ENCODE results near the gene TIGD6.

The TIGD6 gene

GRCh38 chr5:150017226-150018005 lies 17.0 kb upstream of the TIGD6 start:
- in situ Hi-C loops (cut with MboI; ENCODE audit: low sequenced_read_pairs) = no loop called here

DNA sequence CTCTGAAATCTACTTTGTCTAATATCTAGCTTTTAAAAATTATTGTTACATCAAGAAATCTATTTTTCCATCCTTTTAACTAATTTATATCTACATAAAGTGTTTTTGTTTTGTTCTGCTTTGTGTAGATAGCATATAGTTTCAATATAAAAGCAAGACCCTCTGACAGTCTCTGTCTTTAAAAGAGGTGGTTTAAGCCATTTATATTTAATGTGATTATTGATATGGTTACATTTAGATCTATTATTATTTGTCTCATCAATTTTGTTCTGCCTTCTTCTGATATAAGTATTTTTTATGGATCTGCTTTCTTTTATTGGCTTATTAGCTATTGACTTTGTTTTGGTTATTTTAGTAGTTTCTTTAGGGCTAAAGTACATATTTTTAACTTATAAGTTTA lies 16.1 kb upstream of the TIGD6 start:
- in situ Hi-C loops (cut with MboI; ENCODE audit: low sequenced_read_pairs) = no loop called here

- in situ Hi-C loops (cut with MboI; ENCODE audit: low sequenced_read_pairs) = no loop called here
Measured at GRCh38 chr5:150015415-150015814, 15.0 kb upstream of the TIGD6 start.

DNA sequence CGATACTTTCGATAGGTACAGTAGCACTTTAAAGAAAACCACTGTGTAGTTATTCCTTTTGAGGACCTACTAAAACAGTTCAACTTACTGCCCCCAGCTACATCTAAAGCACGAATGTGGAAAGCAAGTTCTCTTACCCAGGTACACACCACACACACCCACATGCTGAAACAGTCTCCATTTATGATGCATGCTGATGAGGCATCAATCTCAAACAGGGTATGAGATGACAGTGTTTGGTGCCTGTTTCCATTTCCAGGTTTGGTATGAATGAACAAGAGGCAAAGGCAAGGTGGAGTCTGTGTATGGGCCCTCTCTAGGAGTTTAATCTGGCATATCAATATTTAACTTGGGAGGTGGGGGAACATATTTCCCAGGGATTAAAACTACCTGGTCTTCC lies 14.0 kb upstream of the TIGD6 start:
- in situ Hi-C loops (cut with MboI; ENCODE audit: low sequenced_read_pairs) = no loop called here

GRCh38 chr5:150013931-150014330 lies 13.5 kb upstream of the TIGD6 start:
- in situ Hi-C loops (cut with MboI; ENCODE audit: low sequenced_read_pairs) = no loop called here

DNA sequence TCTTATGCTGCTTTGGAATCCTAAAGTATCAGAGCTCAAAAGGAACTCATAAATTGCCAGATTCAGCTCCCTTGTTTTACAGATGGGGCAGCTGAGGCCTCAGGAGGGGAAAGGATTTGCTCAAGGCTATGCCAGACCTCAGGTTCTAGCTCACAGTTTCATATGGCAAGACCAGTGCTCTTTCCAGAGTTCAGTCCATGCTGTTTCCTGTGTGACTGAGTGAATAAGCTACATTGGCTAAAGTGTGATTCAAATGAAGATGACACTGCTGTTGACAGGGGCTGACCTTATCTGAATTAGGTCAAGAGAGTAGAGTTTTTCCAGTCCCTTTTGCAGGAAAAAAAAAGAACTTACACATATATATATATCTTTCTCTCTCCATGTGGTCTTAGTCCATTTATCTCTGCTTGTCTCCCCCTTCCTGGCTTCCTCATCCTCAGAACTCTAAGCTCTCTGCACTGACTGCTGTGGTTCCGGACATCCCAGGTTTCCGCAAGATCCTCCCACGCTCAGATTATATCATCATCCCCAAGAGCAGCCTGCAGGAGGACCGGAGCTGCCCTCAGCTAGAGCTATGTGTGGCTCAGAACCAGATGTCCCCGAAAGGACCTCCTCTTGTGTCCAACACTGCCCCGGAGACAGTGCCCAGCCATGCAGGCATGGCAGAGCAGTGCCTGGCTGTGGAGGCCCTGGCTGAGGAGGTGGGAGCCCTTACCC lies 9.4 kb upstream of the TIGD6 start:
- in situ Hi-C loops (cut with MboI; ENCODE audit: low sequenced_read_pairs) = no loop called here

GRCh38 chr5:150007050-150007449 lies 6.6 kb upstream of the TIGD6 start:
- in situ Hi-C loops (cut with MboI; ENCODE audit: low sequenced_read_pairs) = no loop called here

- in situ Hi-C loops (cut with MboI; ENCODE audit: low sequenced_read_pairs) = no loop called here
Measured at GRCh38 chr5:150006318-150006717, 5.9 kb upstream of the TIGD6 start.

DNA sequence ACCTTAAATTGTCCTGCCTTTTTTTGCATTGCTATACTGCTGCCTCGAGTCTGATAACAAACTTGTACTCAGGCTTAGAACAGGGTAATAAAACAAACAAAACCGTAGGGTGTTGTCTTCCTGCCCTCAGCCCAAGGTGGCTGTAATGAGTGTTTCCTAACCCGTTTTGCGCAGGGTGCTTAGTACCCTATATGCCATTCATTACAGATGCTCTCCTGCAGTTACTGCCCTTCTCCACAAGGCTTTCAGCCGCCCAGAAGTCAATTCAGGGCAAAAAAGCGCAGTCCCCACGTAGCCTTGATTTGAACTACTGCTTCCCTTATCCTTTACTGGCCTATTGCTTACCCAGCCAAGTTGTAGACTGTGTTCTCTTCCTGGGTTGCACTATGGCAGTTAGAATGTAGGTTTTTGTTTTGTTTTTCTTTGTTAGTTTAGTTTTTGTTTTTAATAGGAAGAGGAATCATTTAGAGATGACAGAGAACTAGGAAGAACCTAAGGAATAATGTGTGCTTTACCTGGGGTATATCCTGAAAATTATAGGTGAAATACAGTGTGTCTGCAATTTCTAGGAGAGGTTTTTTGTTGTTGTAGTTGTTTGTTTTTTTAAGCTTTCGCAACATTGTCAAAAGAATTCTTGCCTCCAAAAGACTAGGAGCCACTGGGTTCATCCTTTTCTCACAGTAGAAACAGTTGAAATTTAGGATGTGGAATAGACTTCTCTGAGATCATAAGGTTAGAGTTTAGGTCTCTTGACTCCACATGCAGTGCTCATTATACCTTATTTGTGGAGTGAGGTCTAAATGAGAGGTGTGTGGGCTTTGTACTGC lies 1.4 kb upstream of the TIGD6 start:
- in situ Hi-C loops (cut with MboI; ENCODE audit: low sequenced_read_pairs) = no loop called here

GRCh38 chr5:150000990-150001659 lies 671 bp upstream of the TIGD6 start:
- in situ Hi-C loops (cut with MboI; ENCODE audit: low sequenced_read_pairs) = no loop called here

- in situ Hi-C loops (cut with MboI; ENCODE audit: low sequenced_read_pairs) = no loop called here
Measured at GRCh38 chr5:149999866-150000255, 593 bp downstream of the TIGD6 start.

DNA sequence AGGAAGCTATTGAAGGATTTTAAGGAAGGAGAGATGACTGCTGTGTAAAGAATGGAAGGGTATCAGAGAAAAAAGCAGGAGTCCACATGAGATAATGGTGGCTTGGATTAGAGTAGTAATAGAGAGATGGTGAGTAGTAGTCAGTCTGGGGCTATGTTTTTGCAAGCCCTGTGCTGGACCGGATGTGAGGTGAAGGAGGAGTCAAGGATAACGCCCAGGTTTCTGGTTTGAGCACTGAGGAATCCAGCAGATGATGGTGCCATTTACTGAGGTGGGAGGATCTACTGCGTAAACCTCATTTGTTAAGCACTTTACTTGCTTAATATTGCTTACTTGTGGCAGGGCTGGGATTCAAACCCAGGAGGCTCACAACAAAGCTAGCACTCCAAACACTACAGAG lies 1.1 kb downstream of the TIGD6 start:
- in situ Hi-C loops (cut with MboI; ENCODE audit: low sequenced_read_pairs) = no loop called here

GRCh38 chr5:149998281-149998680 lies 2.2 kb downstream of the TIGD6 start:
- in situ Hi-C loops (cut with MboI; ENCODE audit: low sequenced_read_pairs) = no loop called here

DNA sequence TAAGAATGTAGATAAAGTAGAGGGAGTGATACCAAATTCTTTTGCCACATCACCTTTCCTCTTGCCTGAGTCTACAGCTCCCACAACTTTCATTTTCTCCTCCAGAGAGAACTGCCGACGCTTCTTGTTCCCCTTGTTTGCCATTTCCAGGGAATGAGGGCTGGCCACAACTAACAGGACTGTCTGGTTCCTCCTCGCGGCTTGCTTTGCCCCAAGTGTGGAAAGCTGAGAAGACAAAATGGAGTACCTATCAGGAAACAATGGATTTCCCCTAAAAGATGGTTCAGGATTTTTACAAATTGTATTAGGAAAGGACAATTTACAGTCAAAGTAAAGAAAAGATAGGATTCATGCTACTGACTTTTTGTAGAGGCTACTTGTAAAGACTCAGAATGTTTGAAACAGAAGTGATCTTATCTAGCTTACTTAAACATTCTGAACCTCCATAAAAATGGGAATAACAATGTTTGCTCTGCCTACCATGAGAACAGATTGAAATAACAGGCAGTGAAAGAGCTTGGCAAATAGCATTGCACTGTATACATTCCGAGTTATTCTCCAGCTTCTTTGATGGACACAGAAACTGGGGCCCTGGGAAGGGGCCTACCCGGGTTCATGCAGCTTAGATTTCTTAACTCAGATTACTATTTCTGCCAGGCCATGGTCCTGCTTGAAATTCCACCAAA lies 4.1 kb downstream of the TIGD6 start:
- in situ Hi-C loops (cut with MboI; ENCODE audit: low sequenced_read_pairs) = no loop called here

DNA sequence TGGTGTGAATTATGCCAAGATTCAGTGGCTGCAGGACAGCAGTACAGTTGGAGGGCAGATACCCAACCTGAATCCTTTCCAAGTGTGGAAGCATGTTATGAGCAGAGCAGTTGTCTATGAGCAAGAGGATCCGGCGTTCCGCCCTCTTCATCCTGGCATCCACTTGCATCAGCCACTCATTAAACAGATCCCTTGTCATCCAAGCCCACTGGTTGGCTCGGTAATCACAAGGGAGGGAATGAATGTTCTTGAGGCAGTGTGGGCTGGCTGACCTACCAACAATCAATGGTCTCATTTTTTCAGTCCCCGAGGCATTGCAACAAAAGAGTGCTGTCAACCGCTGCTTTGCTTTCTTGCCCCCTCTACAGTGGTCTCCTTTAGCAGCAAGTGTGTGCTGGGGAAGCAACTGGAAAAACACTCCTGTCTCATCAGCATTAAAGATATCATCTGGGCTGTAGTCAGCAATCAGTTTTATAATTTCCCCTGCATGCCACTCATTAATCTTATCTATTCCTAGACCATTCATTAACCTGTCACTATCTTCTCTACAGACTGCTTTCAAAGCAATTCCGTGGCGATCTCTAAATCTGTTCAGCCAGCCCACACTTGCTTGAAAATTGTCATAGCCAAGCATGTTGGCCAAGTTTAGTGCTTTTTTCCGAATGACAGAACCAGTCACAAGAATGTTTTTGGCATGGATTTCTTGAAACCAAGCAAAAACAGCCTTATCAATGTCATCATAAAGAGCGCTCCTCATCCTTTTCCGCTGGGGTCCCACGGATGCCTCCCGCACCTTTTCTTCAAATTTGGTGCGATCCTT lies 4.9 kb downstream of the TIGD6 start:
- in situ Hi-C loops (cut with MboI; ENCODE audit: low sequenced_read_pairs) = no loop called here

DNA sequence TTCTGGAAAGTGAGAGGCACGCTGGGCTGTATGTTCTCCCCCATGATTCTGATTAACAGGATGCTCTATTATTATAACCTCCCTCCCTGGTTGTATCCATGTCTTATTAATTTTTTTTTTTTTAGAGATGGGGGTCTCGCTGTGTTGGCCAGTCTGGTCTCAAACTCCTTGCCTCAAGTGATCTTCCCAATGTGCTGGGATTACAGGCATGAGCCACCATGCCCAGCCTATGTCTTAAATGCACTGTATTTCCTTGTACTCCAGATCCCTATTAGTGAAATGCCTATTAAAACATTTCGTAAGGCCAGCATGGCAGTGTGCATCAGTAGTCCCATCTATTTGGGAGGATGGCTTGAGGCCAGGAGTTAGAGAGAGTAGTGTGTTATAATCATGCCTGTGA lies 7.0 kb downstream of the TIGD6 start:
- in situ Hi-C loops (cut with MboI; ENCODE audit: low sequenced_read_pairs) = no loop called here

DNA sequence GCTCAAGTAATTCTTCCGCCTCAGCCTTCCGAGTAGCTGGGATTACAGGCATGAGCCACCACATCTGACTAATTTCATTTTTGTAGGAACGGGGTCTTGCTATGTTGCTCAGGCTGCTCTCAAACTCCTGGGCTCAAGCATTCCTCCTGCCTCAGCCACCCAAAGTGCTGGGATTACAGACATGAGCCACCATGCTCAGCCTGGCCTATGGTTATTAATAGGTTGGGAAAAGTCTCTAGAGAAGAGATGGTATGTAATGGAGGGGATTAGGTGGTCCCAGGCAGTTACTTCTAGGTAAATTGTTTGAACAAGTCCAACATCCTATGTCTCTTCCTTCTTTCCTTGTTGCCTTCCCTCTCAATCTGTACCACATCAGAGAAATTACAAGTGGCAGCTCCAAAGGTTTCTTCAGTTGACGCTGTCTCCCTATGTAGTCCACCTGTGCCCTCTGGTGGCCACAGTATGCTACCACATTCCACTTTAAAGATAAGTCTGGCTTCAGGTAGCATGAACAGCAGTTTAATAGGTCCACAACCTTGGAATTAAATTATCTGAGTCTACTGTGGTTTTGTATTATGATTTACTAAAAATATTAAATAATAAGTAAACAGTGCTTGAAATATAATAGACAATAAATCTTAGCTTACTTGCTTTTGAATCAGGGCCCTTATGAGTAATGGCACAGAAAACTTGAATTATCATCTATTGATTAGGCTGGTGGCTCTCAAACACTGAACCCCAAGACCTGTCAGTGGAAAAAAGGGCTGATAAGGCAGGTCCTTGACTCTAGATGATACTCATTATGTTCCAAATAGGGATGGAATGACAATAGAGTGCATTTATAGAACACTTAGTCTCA lies 9.7 kb downstream of the TIGD6 start:
- in situ Hi-C loops (cut with MboI; ENCODE audit: low sequenced_read_pairs) = no loop called here

DNA sequence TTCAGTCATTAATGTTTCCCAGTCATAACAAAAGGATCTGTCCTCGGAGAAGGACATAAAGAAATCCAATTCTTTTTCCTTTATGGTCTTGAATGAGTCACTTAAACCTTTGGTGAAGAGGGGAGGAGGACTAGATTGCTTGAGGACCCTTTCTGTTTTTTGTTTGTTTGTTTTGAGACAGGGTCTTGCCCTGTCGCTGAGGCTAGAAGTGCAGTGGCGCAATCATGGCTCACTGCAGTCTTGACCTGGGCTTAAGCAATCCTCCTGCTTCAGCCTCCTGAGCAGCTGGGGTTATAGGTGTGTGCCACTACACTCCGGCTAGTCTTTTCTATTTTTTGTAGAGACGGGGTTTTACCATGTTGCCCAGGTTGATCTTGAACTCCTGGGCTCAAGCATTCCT lies 12.3 kb downstream of the TIGD6 start:
- in situ Hi-C loops (cut with MboI; ENCODE audit: low sequenced_read_pairs) = loop anchor here (5.0 kb wide), 1 partner anchor 351 kb away; no protein-coding TSS in a partner anchor

DNA sequence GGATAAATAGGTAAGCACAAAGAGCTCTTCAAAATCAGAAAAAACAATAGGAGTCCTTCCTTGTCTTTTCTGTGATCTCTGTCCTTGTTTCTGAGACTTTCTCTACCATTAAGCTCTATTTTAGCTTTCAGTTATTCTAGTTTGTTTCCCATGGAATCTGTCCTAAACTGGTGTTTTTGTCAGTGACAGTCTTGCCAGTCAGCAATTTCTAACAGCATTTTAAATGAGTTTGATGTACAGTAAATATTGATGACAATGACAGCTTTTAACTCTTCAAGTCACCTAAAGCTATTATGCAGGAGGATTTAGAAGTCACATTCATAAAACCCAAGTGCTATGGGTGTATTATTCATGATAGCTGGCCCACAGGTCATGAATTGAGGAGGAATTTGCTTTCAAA lies 17.9 kb downstream of the TIGD6 start:
- in situ Hi-C loops (cut with MboI; ENCODE audit: low sequenced_read_pairs) = no loop called here

Data from HL-60/S4 (cell line).